Mesangial cell (primary cell): ENCODE data around the gene STK38L. TPM values are rescaled to one million over a fixed set of nuclear protein-coding genes. Genes with fewer than 3 reads are reported as not detected.

ENCODE experiments used
- total RNA-seq: library from RNA; depleted of rRNA; stranded (reverse); fragments of >200 nt; gene quantifications from 2 replicates; pipeline ENCODE4 v1.2.3, GENCODE V29; 2015

Gene STK38L
- 9.1 and 12.2 TPM in 2 replicates for total RNA-seq

GRCh38 chr12:27243804-27244688, at the start of gene STK38L:
TSS of gene STK38L (plus strand) at chr12:27244286. CDS start at chr12:27297721, 53,435 bp downstream.

GRCh38 chr12:27332714-27333402, 88.8 kb downstream of the STK38L start, which contains the start of gene BMAL2:
TSS of gene BMAL2 (plus strand) at chr12:27332836. CDS start at chr12:27333073, 237 bp downstream.

Other genes with a start within 250 kb of the STK38L start
- gene TM7SF3, start 229.9 kb upstream of the STK38L start, total RNA-seq = 63.4 and 75.9 TPM in 2 replicates
- gene MED21, start 221.7 kb upstream of the STK38L start, total RNA-seq = 20.9 and 27.7 TPM in 2 replicates
- not detected in 2 replicates for gene C12orf71, start 161.7 kb upstream of the STK38L start, total RNA-seq
- gene BMAL2, start 88.5 kb downstream of the STK38L start, total RNA-seq = 9.3 and 26.9 TPM in 2 replicates
- not detected in 2 replicates for gene SMCO2, start 202.4 kb downstream of the STK38L start, total RNA-seq